GM18498 (cell line): ENCODE data around the gene IL12A.

ENCODE experiments used
- ATAC-seq: cut with Tn5 transposase; IDR thresholded peaks from one replicate; pipeline ENCODE4 v1.9.1; 2021; ENCODE audit warnings: mild to moderate bottlenecking, moderate library complexity; ENCODE audit not compliant: unreplicated experiment

The IL12A gene

GRCh38 chr3:159988617-159989271 lies at the start of gene IL12A:
IL12A (plus strand) TSS chr3:159988835.
- ATAC-seq = peak; percentile 96

- peak; percentile 79 for ATAC-seq
Observed at GRCh38 chr3:159941038-159942000, 47.3 kb upstream of the IL12A start.

- no peak for ATAC-seq
Observed at GRCh38 chr3:159944781-159945180, 43.9 kb upstream of the IL12A start.

- ATAC-seq = no peak
Observed at GRCh38 chr3:159945930-159946329, 42.7 kb upstream of the IL12A start.

GRCh38 chr3:159947220-159947619 lies 41.4 kb upstream of the IL12A start:
- ATAC-seq = no peak

GRCh38 chr3:159948429-159949144 lies 40.0 kb upstream of the IL12A start:
- no peak for ATAC-seq

GRCh38 chr3:159950156-159950898 lies 38.3 kb upstream of the IL12A start:
- peak; percentile 85 for ATAC-seq

- no peak for ATAC-seq
Observed at GRCh38 chr3:159951540-159951939, 37.1 kb upstream of the IL12A start.

GRCh38 chr3:159953325-159954085 lies 35.1 kb upstream of the IL12A start:
- no peak for ATAC-seq

- ATAC-seq = no peak
Observed at GRCh38 chr3:159960188-159961148, 28.2 kb upstream of the IL12A start.

GRCh38 chr3:159964166-159964973 lies 24.3 kb upstream of the IL12A start:
- ATAC-seq = peak; percentile 99

- ATAC-seq = no peak
Observed at GRCh38 chr3:159971311-159971710, 17.3 kb upstream of the IL12A start.

GRCh38 chr3:159977295-159977694 lies 11.3 kb upstream of the IL12A start:
- no peak for ATAC-seq

GRCh38 chr3:159978353-159978752 lies 10.3 kb upstream of the IL12A start:
- ATAC-seq = peak; percentile 100

- no peak for ATAC-seq
Observed at GRCh38 chr3:159978918-159979703, 9.5 kb upstream of the IL12A start.

GRCh38 chr3:159982442-159982974 lies 6.1 kb upstream of the IL12A start:
- ATAC-seq = no peak

GRCh38 chr3:159987291-159987711 lies 1.3 kb upstream of the IL12A start:
- ATAC-seq = no peak
